Keratinocyte (primary cell): Measurements from ENCODE around the gene LEFTY1.

ENCODE experiments used
- CTCF ChIP-seq, 3 experiments: IDR thresholded peaks in 1 of 3; conservative IDR thresholded peaks in 1 of 3; optimal IDR thresholded peaks in 1 of 3; 2 replicates in 2 of 3; 3 replicates in 1 of 3; pipeline versions ENCODE3 to v1.5.1; 2011; ENCODE audit warnings: low read length in 3 of 3, mild to moderate bottlenecking in 3 of 3, moderate library complexity in 2 of 3, control low read depth in 1 of 3, inconsistent platforms in 1 of 3; ENCODE audit not compliant: insufficient read depth in 2 of 3; ENCODE audit errors: extremely low read depth in 1 of 3
- EZH2 ChIP-seq: IDR thresholded peaks from one replicate; pipeline ENCODE4 v1.6.1; 2012; ENCODE audit warnings: inconsistent platforms, mild to moderate bottlenecking, low read length, moderate library complexity

- TF ChIP-seq CTCF (optimal IDR thresholded peaks at IDR 0.05 in 1 of 3, IDR thresholded peaks at IDR 0.05 in 1 of 3, conservative IDR thresholded peaks at IDR 0.05 in 1 of 3; ENCODE audit: extremely low read depth in 1 of 3, insufficient read depth in 2 of 3, low read length in 3 of 3) = peak in 1 of 3 experiments; percentile 19
- TF ChIP-seq EZH2 = no peak
Observed at GRCh38 chr1:225896937-225897549, 8.1 kb upstream of the LEFTY1 start.
